Activated CD8-positive, alpha-beta T cell treated with anti-CD3 and anti-CD28 coated beads for 36 hours (primary cell): ENCODE results near the gene PNKD. TPM values are rescaled to one million over a fixed set of nuclear protein-coding genes. Genes with fewer than 3 reads are reported as not detected.
A peak's percentile ranks its signal among the peaks of the same experiment; 100 is the strongest.
"Not testable (repeated sequence)": the region's sequence is repeated elsewhere in the genome, so short reads cannot be mapped to it uniquely, and the experiment has no call there.

Experiments used
- ATAC-seq: fragments of 200-7000 bp; cut with Tn5 transposase; one replicate; pipeline ENCODE4 v1.10.0; 2021; ENCODE audit warnings: mild to moderate bottlenecking, moderate library complexity
- CTCF ChIA-PET: fragments of 350-600 bp; sonication (Branson Sonifier 250); formaldehyde crosslinking; loops from one replicate; lab custom pipeline; 2021; ENCODE audit warnings: antibody characterized with exemption; lab: Charles Lee
- POLR2A ChIA-PET: fragments of 350-600 bp; sonication (Branson Sonifier 250); formaldehyde crosslinking; loops from one replicate; lab custom pipeline; 2021; ENCODE audit warnings: antibody characterized with exemption; lab: Charles Lee
- DNase-seq: peaks from one replicate; pipeline ENCODE4 v3.0.0-alpha.2; 2020
- H3K27ac Mint-ChIP-seq: one replicate; pipeline ENCODE4 v1.8.0; 2021; ENCODE audit warnings: mild to moderate bottlenecking, mixed read lengths
- H3K27me3 Mint-ChIP-seq: one replicate; pipeline ENCODE4 v1.8.0; 2021; ENCODE audit warnings: mixed read lengths
- H3K36me3 Mint-ChIP-seq: one replicate; pipeline ENCODE4 v1.8.0; 2021; ENCODE audit warnings: low read depth, mixed read lengths
- H3K4me1 Mint-ChIP-seq: one replicate; pipeline ENCODE4 v1.8.0; 2021; ENCODE audit warnings: low read depth, mixed read lengths
- H3K4me3 Mint-ChIP-seq: one replicate; pipeline ENCODE4 v1.8.0; 2021; ENCODE audit warnings: mild to moderate bottlenecking, moderate library complexity, mixed read lengths
- H3K9me3 Mint-ChIP-seq: one replicate; pipeline ENCODE4 v1.8.0; 2021; ENCODE audit warnings: mixed read lengths
- intact Hi-C: fragments of 100-400 bp; cut with micrococcal nuclease; formaldehyde crosslinking; loops from one replicate; pipeline ENCODE4 v1.10.0; 2022
- total RNA-seq, 2 experiments: library from RNA; stranded (reverse); gene quantifications; one replicate each; pipeline ENCODE4 v1.2.3, GENCODE V29; 2021
- TF ChIP-seq, protein P1 (sequence below): fragments of 200-600 bp; IDR thresholded peaks from one replicate; pipeline ENCODE4 v1.8.0; 2022; ENCODE audit warnings: antibody characterized with exemption, mild to moderate bottlenecking

PNKD gene
- total RNA-seq, 2 experiments from 2014 or later: 19.8 to 24.4 TPM

DNA sequence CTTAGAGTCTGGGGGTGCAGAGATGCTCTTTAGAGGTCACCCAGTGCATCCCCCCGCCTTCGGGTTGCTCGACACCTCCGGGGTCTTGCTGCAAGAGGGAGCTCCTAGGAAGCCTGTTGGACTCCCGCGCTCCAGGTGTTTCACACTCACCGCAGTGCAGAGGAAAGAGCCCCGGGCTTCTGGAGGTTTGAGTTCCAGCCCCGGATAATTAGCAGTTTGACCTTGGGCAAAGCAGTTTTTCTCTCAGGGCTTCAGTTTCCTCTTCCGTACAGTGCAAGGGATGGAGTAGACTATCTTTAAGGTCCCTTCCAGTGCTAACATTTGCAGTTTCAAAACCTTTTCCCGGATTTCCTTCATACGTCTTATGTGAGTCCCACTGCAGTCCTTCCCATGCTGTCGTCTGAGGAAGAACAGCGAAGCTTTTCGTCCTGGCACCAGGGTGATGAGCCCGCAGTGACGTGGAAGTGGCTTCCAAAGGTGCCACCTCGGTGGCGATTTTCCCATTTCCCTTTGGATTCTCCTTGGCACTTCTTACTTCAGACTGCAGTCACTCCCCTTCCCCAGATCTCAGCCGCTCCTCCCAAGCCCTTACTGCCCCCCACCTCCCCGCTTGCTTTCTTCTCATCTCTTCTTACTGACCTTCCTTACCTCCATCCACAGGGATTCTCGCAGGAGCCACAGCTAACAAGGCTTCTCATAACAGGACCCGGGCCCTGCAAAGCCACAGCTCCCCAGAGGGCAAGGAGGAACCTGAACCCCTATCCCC, 585 bp downstream of the PNKD start:
- ChIA-PET POLR2A (interaction anchor here (0.6 to 9.4 kb wide), 16 partner anchors 10 to 221 kb away, joined by 3 to 97 read pairs (median 5); partner anchors contain the start of genes ARPC2, CXCR1 and GPBAR1), CTCF (interaction anchor here (0.7 to 8.2 kb wide), 25 partner anchors 11 to 157 kb away, joined by 3 to 161 read pairs (median 4); partner anchors contain the start of genes CATIP, GPBAR1 and TMBIM1)
- H3K4me3 Mint-ChIP-seq: peak overlapping the region; percentile 84
- no peaks in the 10 kb centered on the region for H3K9me3 Mint-ChIP-seq
- intact Hi-C loops: no loop called here
- TF ChIP-seq, protein P1, sequence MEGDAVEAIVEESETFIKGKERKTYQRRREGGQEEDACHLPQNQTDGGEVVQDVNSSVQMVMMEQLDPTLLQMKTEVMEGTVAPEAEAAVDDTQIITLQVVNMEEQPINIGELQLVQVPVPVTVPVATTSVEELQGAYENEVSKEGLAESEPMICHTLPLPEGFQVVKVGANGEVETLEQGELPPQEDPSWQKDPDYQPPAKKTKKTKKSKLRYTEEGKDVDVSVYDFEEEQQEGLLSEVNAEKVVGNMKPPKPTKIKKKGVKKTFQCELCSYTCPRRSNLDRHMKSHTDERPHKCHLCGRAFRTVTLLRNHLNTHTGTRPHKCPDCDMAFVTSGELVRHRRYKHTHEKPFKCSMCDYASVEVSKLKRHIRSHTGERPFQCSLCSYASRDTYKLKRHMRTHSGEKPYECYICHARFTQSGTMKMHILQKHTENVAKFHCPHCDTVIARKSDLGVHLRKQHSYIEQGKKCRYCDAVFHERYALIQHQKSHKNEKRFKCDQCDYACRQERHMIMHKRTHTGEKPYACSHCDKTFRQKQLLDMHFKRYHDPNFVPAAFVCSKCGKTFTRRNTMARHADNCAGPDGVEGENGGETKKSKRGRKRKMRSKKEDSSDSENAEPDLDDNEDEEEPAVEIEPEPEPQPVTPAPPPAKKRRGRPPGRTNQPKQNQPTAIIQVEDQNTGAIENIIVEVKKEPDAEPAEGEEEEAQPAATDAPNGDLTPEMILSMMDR: no peak
- no peaks in the 10 kb centered on the region for H3K27me3 Mint-ChIP-seq
- peak overlapping the region; percentile 93 for H3K27ac Mint-ChIP-seq
- DNase-seq (no peak), ATAC-seq (no peak)
- H3K4me1 Mint-ChIP-seq: peaks cover 32% of the 10 kb centered on the region
- H3K36me3 Mint-ChIP-seq: peaks cover 33% of the 10 kb centered on the region

- no peaks in the 10 kb centered on the region for H3K27me3 Mint-ChIP-seq
- TF ChIP-seq, protein P1: no peak
- peak overlapping the region; percentile 93 for H3K27ac Mint-ChIP-seq
- intact Hi-C loops: no loop called here
- H3K4me3 Mint-ChIP-seq: peak overlapping the region; percentile 84
- H3K9me3 Mint-ChIP-seq: no peaks in the 10 kb centered on the region
- CTCF ChIA-PET: interaction anchor here (0.9 to 8.2 kb wide), 20 partner anchors 13 to 377 kb away, joined by 3 to 161 read pairs (median 4); partner anchors contain the start of genes CATIP and TMBIM1
- DNase-seq: no peak
- H3K4me1 Mint-ChIP-seq: peaks cover 32% of the 10 kb centered on the region
- ATAC-seq: no peak
- POLR2A ChIA-PET: interaction anchor here (0.6 to 9.4 kb wide), 10 partner anchors 11 to 221 kb away, joined by 3 to 97 read pairs (median 5); partner anchors contain the start of genes ARPC2 and GPBAR1
- H3K36me3 Mint-ChIP-seq: peaks cover 33% of the 10 kb centered on the region
Observed at GRCh38 chr2:218271487-218271797, 1.1 kb downstream of the PNKD start.

- no peaks in the 10 kb centered on the region for H3K27me3 Mint-ChIP-seq
- TF ChIP-seq, protein P1: no peak
- H3K36me3 Mint-ChIP-seq: peaks cover 30% of the 10 kb centered on the region
- ChIA-PET CTCF (interaction anchor here (0.9 to 8.2 kb wide), 20 partner anchors 12 to 377 kb away, joined by 3 to 161 read pairs (median 4); partner anchors contain the start of genes CATIP and TMBIM1), POLR2A (interaction anchor here (0.6 to 9.4 kb wide), 8 partner anchors 12 to 220 kb away, joined by 3 to 97 read pairs (median 4); partner anchors contain the start of gene GPBAR1)
- peak overlapping the region; percentile 84 for H3K4me3 Mint-ChIP-seq
- DNase-seq (no peak), ATAC-seq (no peak)
- H3K9me3 Mint-ChIP-seq: no peaks in the 10 kb centered on the region
- H3K27ac Mint-ChIP-seq: peak overlapping the region; percentile 51
- intact Hi-C loops: loop anchor here (2.0 kb wide), 1 partner anchor 15 kb away; no protein-coding TSS in a partner anchor
- H3K4me1 Mint-ChIP-seq: peaks cover 31% of the 10 kb centered on the region
Observed at GRCh38 chr2:218271865-218272530, 1.7 kb downstream of the PNKD start.

GRCh38 chr2:218272531-218273212, 2.4 kb downstream of the PNKD start:
- ChIA-PET CTCF (interaction anchor here (0.6 to 8.2 kb wide), 24 partner anchors 11 to 376 kb away, joined by 3 to 161 read pairs (median 4); partner anchors contain the start of genes ARPC2, CATIP and TMBIM1), POLR2A (interaction anchor here (0.8 to 9.4 kb wide), 6 partner anchors 11 to 134 kb away, joined by 3 to 97 read pairs (median 4); no protein-coding TSS in a partner anchor)
- H3K36me3 Mint-ChIP-seq: peaks cover 29% of the 10 kb centered on the region
- DNase-seq (peak; percentile 87), ATAC-seq (peak; percentile 13)
- H3K27ac Mint-ChIP-seq: peak overlapping the region; percentile 51
- no peaks in the 10 kb centered on the region for H3K9me3 Mint-ChIP-seq
- H3K4me3 Mint-ChIP-seq: no peak overlapping the region
- intact Hi-C loops: loop anchor here (2.0 kb wide), 1 partner anchor 14 kb away; no protein-coding TSS in a partner anchor
- peaks cover 27% of the 10 kb centered on the region for H3K4me1 Mint-ChIP-seq
- no peaks in the 10 kb centered on the region for H3K27me3 Mint-ChIP-seq
- TF ChIP-seq, protein P1: peak; percentile 76

- H3K27me3 Mint-ChIP-seq, DNase-seq, H3K9me3 Mint-ChIP-seq, ATAC-seq, H3K4me3 Mint-ChIP-seq: not testable (repeated sequence)
- Mint-ChIP-seq H3K27ac (peak overlapping the region; percentile 47), H3K36me3 (peaks cover 28% of the 10 kb centered on the region), H3K4me1 (peaks cover 26% of the 10 kb centered on the region)
- intact Hi-C loops: loop anchor here (2.0 kb wide), 1 partner anchor 13 kb away; no protein-coding TSS in a partner anchor
- CTCF ChIA-PET: interaction anchor here (0.6 to 8.2 kb wide), 13 partner anchors 11 to 193 kb away, joined by 3 to 161 read pairs (median 4); partner anchors contain the start of genes ARPC2, CATIP and TMBIM1
- POLR2A ChIA-PET: interaction anchor here (0.8 to 9.4 kb wide), 3 partner anchors 12 to 17 kb away, joined by 3 to 97 read pairs (median 39); no protein-coding TSS in a partner anchor
Observed at GRCh38 chr2:218273214-218273907, 3.0 kb downstream of the PNKD start.
